Fibroblast of skin of scalp (primary cell): ENCODE measurements around the gene SLC30A3.
"Not testable (repeated sequence)": the region's sequence is repeated elsewhere in the genome, so short reads cannot be mapped to it uniquely, and the experiment has no call there.

Experiments
- DNase-seq: peaks from one replicate; pipeline ENCODE4 v3.0.0-alpha.2; 2013

SLC30A3 gene

GRCh38 chr2:27285481-27285880 is 22.6 kb upstream of the SLC30A3 start:
- no peak for DNase-seq

GRCh38 chr2:27284996-27285395 is 22.1 kb upstream of the SLC30A3 start:
- DNase-seq, result no peak

- no peak for DNase-seq
Observed at GRCh38 chr2:27282892-27283291, 20.0 kb upstream of the SLC30A3 start.

GRCh38 chr2:27281855-27282559 is 19.2 kb upstream of the SLC30A3 start, which contains the start of gene TRIM54:
Gene TRIM54 (plus strand): TSS chr2:27282429. CDS start chr2:27282732, 303 bp downstream.
- no peak for DNase-seq

GRCh38 chr2:27281442-27281841 is 18.6 kb upstream of the SLC30A3 start:
- no peak for DNase-seq

- no peak for DNase-seq
Observed at GRCh38 chr2:27280826-27281225, 18.0 kb upstream of the SLC30A3 start.

GRCh38 chr2:27278010-27278409 is 15.2 kb upstream of the SLC30A3 start:
- DNase-seq, result no peak

- no peak for DNase-seq
Observed at GRCh38 chr2:27275211-27276150, 12.6 kb upstream of the SLC30A3 start, which contains the start of gene DNAJC5G. Gene DNAJC5G (plus strand): TSS chr2:27275433. CDS start chr2:27276729, 1,296 bp downstream.

- DNase-seq, result not testable (repeated sequence)
Observed at GRCh38 chr2:27272537-27273522, 10.0 kb upstream of the SLC30A3 start.

GRCh38 chr2:27271631-27272340 is 8.9 kb upstream of the SLC30A3 start:
- DNase-seq, result no peak

GRCh38 chr2:27270670-27271069 is 7.8 kb upstream of the SLC30A3 start:
- no peak for DNase-seq

- DNase-seq, result no peak
Observed at GRCh38 chr2:27270131-27270530, 7.3 kb upstream of the SLC30A3 start.

- not testable (repeated sequence) for DNase-seq
Observed at GRCh38 chr2:27268296-27268695, 5.4 kb upstream of the SLC30A3 start.

- no peak for DNase-seq
Observed at GRCh38 chr2:27265536-27265870, 2.7 kb upstream of the SLC30A3 start.

- peak; percentile 59 for DNase-seq
Observed at GRCh38 chr2:27264753-27265535, 2.1 kb upstream of the SLC30A3 start.

- no peak for DNase-seq
Observed at GRCh38 chr2:27264253-27264752, 1.5 kb upstream of the SLC30A3 start.

- DNase-seq, result no peak
Observed at GRCh38 chr2:27263287-27264252, 723 bp upstream of the SLC30A3 start.

- no peak for DNase-seq
Observed at GRCh38 chr2:27261926-27262298, 935 bp downstream of the SLC30A3 start.

- DNase-seq, result no peak
Observed at GRCh38 chr2:27261241-27261925, 1.5 kb downstream of the SLC30A3 start.
